CD14-positive monocyte (primary cell): ENCODE results near the gene BTBD9. TPM values are rescaled to one million over a fixed set of nuclear protein-coding genes. Genes with fewer than 3 reads are reported as not detected.

Experiments
- DNase-seq, 3 donors: peaks; one replicate each; pipeline ENCODE4 v3.0.0-alpha.2; 2011 to 2022
- H2AFZ ChIP-seq: 2 replicates; pipeline ENCODE4 v1.6.0; 2012; ENCODE audit warnings: mild to moderate bottlenecking, low read depth, low read length, inconsistent platforms; ENCODE audit not compliant: insufficient read depth, poor library complexity, severe bottlenecking
- H3K27ac ChIP-seq, 2 donors: 1 replicate in 1 of 2; 2 replicates in 1 of 2; pipeline ENCODE4 v1.5.1; 2012 to 2013; ENCODE audit warnings: low read length in 2 of 2, control low read depth in 1 of 2, inconsistent platforms in 1 of 2, low read depth in 1 of 2, mild to moderate bottlenecking in 1 of 2
- H3K27me3 ChIP-seq, 2 donors: one replicate each; pipeline versions ENCODE4 v1.6.0 to v1.6.1; 2011 to 2013; ENCODE audit warnings: low read length in 2 of 2; ENCODE audit not compliant: control insufficient read depth in 2 of 2, insufficient read depth in 2 of 2
- H3K36me3 ChIP-seq, 2 donors: replicated peaks in 1 of 2; 1 replicate in 1 of 2; 2 replicates in 1 of 2; pipeline versions ENCODE4 v1.5.1 to v1.6.1; 2012 to 2013; ENCODE audit warnings: low read length in 2 of 2, control low read depth in 1 of 2, inconsistent platforms in 1 of 2, mild to moderate bottlenecking in 1 of 2; ENCODE audit not compliant: insufficient read depth in 2 of 2, control insufficient read depth in 1 of 2
- H3K4me1 ChIP-seq, 2 donors: 1 replicate in 1 of 2; 2 replicates in 1 of 2; pipeline versions ENCODE4 v1.5.1 to v1.6.1; 2012 to 2013; ENCODE audit warnings: low read length in 2 of 2, control low read depth in 1 of 2, inconsistent platforms in 1 of 2, mild to moderate bottlenecking in 1 of 2, moderate library complexity in 1 of 2; ENCODE audit not compliant: insufficient read depth in 2 of 2, control insufficient read depth in 1 of 2
- H3K4me2 ChIP-seq: replicated peaks from 2 replicates; pipeline ENCODE3; 2012; ENCODE audit warnings: low read length, moderate library complexity, mild to moderate bottlenecking; ENCODE audit not compliant: poor library complexity, severe bottlenecking; ENCODE audit errors: extremely low read depth
- H3K4me3 ChIP-seq, 3 experiments: fragments of 200-600 bp in 1 of 3; sonication (generic) in 1 of 3; replicated peaks in 1 of 3; 1 replicate in 2 of 3; 2 replicates in 1 of 3; pipeline ENCODE4 v1.5.1; 2011 to 2013; ENCODE audit warnings: low read length in 3 of 3, mild to moderate bottlenecking in 3 of 3, control low read depth in 2 of 3, low read depth in 2 of 3, inconsistent platforms in 1 of 3, moderate library complexity in 1 of 3
- H3K79me2 ChIP-seq: 2 replicates; pipeline ENCODE4 v1.6.0; 2012; ENCODE audit warnings: mild to moderate bottlenecking, control low read depth, inconsistent platforms, low read length, moderate library complexity; ENCODE audit not compliant: insufficient read depth
- H3K9ac ChIP-seq: 2 replicates; pipeline ENCODE4 v1.6.0; 2017; ENCODE audit warnings: low read length, mild to moderate bottlenecking; ENCODE audit not compliant: insufficient read depth, poor library complexity, severe bottlenecking
- H3K9me3 ChIP-seq, 2 donors: replicated peaks in 1 of 2; 1 replicate in 1 of 2; 2 replicates in 1 of 2; pipeline versions ENCODE4 v1.5.1 to v1.6.1; 2012 to 2013; ENCODE audit warnings: low read length in 2 of 2, control low read depth in 1 of 2; ENCODE audit not compliant: control insufficient read depth in 1 of 2, insufficient read depth in 1 of 2
- H4K20me1 ChIP-seq: 2 replicates; pipeline ENCODE4 v1.6.0; 2012; ENCODE audit warnings: mild to moderate bottlenecking, low read length, control low read depth, moderate library complexity; ENCODE audit not compliant: insufficient read depth
- H3K27ac Mint-ChIP-seq, 7 donors: one replicate each; pipeline ENCODE4 v1.8.0; 2020; ENCODE audit warnings: mild to moderate bottlenecking in 7 of 7, mixed read lengths in 7 of 7, moderate library complexity in 6 of 7, inconsistent platforms in 2 of 7
- H3K27me3 Mint-ChIP-seq, 3 donors: one replicate each; pipeline ENCODE4 v1.8.0; 2021 to 2022; ENCODE audit warnings: low read depth in 3 of 3, mild to moderate bottlenecking in 3 of 3, mixed read lengths in 3 of 3, moderate library complexity in 3 of 3, inconsistent platforms in 1 of 3
- H3K36me3 Mint-ChIP-seq, 2 donors: one replicate each; pipeline ENCODE4 v1.8.0; 2020; ENCODE audit warnings: mixed read lengths in 2 of 2, inconsistent platforms in 1 of 2, mild to moderate bottlenecking in 1 of 2
- H3K4me1 Mint-ChIP-seq: one replicate; pipeline ENCODE4 v1.8.0; 2020; ENCODE audit warnings: mild to moderate bottlenecking, mixed read lengths
- H3K4me3 Mint-ChIP-seq, 2 donors: one replicate each; pipeline ENCODE4 v1.8.0; 2020; ENCODE audit warnings: mild to moderate bottlenecking in 2 of 2, mixed read lengths in 2 of 2, moderate library complexity in 1 of 2
- H3K9me3 Mint-ChIP-seq, 7 donors: one replicate each; pipeline ENCODE4 v1.8.0; 2020 to 2022; ENCODE audit warnings: mixed read lengths in 7 of 7, mild to moderate bottlenecking in 6 of 7, moderate library complexity in 6 of 7, inconsistent platforms in 2 of 7
- CTCF ChIP-seq: fragments of 200-600 bp; IDR thresholded peaks from one replicate; pipeline ENCODE4 v1.8.0; 2022; ENCODE audit warnings: antibody characterized with exemption, mild to moderate bottlenecking
- WGBS: methylation state at CpG from one replicate; pipeline ENCODE4 v1.1.5; 2013; ENCODE audit warnings: missing lambda C conversion rate; ENCODE audit not compliant: insufficient coverage; 5-methylcytosine and 5-hydroxymethylcytosine counted together
- intact Hi-C, 2 donors: fragments of 100-400 bp; cut with micrococcal nuclease; formaldehyde crosslinking; loops; one replicate each; pipeline versions ENCODE4 v1.15.0 to v1.15.1; 2023
- polyA plus RNA-seq, 3 donors: library from polyadenylated mRNA; depleted of rRNA in 1 of 3; unstranded in 2 of 3; stranded (reverse) in 1 of 3; fragments of 300-500 nt in 2 of 3; fragments of >200 nt in 1 of 3; fragmentation: Illumina TruSeq in 2 of 3; gene quantifications; 1 replicate in 2 of 3; 2 replicates in 1 of 3; pipeline ENCODE4 v1.2.3, GENCODE V29; 2012 to 2021

The BTBD9 gene
- polyA plus RNA-seq, 3 donors = 5.2 to 7.5 (median 6.2) TPM

GRCh38 chr6:38248500-38249234, 391.1 kb downstream of the BTBD9 start:
- H3K36me3 Mint-ChIP-seq = peaks cover 0 to 8% of the 10 kb centered on the region in 2 donors

GRCh38 chr6:38245295-38245694, 394.4 kb downstream of the BTBD9 start:
- H3K27me3 ChIP-seq = no peaks in the 10 kb centered on the region
- H3K27ac Mint-ChIP-seq = no peak overlapping the region
- no peak overlapping the region for H3K4me3 Mint-ChIP-seq
- DNase-seq = no peak
- H3K79me2 ChIP-seq = no peaks in the 10 kb centered on the region
- no peaks in the 10 kb centered on the region for H3K4me1 ChIP-seq
- H3K27me3 Mint-ChIP-seq = peaks cover 0 to 3% (median 0%) of the 10 kb centered on the region in 3 donors
- H3K9ac ChIP-seq = no peak overlapping the region
- H2AFZ ChIP-seq = no peak overlapping the region
- no peaks in the 10 kb centered on the region for H3K9me3 ChIP-seq
- no peaks in the 10 kb centered on the region for H3K4me1 Mint-ChIP-seq
- no peak overlapping the region for H3K4me3 ChIP-seq
- H3K36me3 Mint-ChIP-seq = peaks cover 0 to 6% of the 10 kb centered on the region in 2 donors
- H3K4me2 ChIP-seq = no peak overlapping the region
- no peaks in the 10 kb centered on the region for H3K36me3 ChIP-seq
- H4K20me1 ChIP-seq = no peaks in the 10 kb centered on the region
- H3K27ac ChIP-seq = no peak overlapping the region
- no peak for TF ChIP-seq CTCF
- H3K9me3 Mint-ChIP-seq = no peaks in the 10 kb centered on the region
- 97% methylated on average over 3 of the region's 3 CpGs for WGBS
- intact Hi-C loops = no loop called here

More at GRCh38 chr6:38248500-38249234, 391.1 kb downstream of the BTBD9 start:
- H3K9ac ChIP-seq = no peak overlapping the region
- no peak for DNase-seq
- Mint-ChIP-seq H3K4me1 (no peaks in the 10 kb centered on the region), H3K27ac (no peak overlapping the region), H3K27me3 (peaks cover 0 to 3% (median 0%) of the 10 kb centered on the region in 3 donors), H3K4me3 (no peak overlapping the region), H3K9me3 (no peaks in the 10 kb centered on the region)
- no peak overlapping the region for H3K4me3 ChIP-seq
- no peak overlapping the region for H3K27ac ChIP-seq
- H4K20me1 ChIP-seq = no peaks in the 10 kb centered on the region
- H3K4me1 ChIP-seq = no peaks in the 10 kb centered on the region
- H3K79me2 ChIP-seq = no peaks in the 10 kb centered on the region
- no peak overlapping the region for H3K4me2 ChIP-seq
- H3K9me3 ChIP-seq = no peaks in the 10 kb centered on the region
- H3K36me3 ChIP-seq = no peaks in the 10 kb centered on the region
- 93% methylated on average over 3 of the region's 9 CpGs for WGBS
- intact Hi-C loops = no loop called here
- no peaks in the 10 kb centered on the region for H3K27me3 ChIP-seq
- TF ChIP-seq CTCF = no peak
- no peak overlapping the region for H2AFZ ChIP-seq
